Glomerular endothelial cell (primary cell): ENCODE measurements around the gene ATN1. TPM values are rescaled to one million over a fixed set of nuclear protein-coding genes. Genes with fewer than 3 reads are reported as not detected.

ENCODE experiments used
- DNase-seq: peaks from one replicate; pipeline ENCODE4 v3.0.0-alpha.2; 2011; ENCODE audit warnings: low read depth, low spot score; ENCODE audit errors: extremely low read depth
- total RNA-seq: library from RNA; depleted of rRNA; stranded (reverse); fragments of >200 nt; gene quantifications from 2 replicates; pipeline ENCODE4 v1.2.3, GENCODE V29; 2015

Gene ATN1
- total RNA-seq, 1 donor from 2014 or later: 64.6 TPM

DNA sequence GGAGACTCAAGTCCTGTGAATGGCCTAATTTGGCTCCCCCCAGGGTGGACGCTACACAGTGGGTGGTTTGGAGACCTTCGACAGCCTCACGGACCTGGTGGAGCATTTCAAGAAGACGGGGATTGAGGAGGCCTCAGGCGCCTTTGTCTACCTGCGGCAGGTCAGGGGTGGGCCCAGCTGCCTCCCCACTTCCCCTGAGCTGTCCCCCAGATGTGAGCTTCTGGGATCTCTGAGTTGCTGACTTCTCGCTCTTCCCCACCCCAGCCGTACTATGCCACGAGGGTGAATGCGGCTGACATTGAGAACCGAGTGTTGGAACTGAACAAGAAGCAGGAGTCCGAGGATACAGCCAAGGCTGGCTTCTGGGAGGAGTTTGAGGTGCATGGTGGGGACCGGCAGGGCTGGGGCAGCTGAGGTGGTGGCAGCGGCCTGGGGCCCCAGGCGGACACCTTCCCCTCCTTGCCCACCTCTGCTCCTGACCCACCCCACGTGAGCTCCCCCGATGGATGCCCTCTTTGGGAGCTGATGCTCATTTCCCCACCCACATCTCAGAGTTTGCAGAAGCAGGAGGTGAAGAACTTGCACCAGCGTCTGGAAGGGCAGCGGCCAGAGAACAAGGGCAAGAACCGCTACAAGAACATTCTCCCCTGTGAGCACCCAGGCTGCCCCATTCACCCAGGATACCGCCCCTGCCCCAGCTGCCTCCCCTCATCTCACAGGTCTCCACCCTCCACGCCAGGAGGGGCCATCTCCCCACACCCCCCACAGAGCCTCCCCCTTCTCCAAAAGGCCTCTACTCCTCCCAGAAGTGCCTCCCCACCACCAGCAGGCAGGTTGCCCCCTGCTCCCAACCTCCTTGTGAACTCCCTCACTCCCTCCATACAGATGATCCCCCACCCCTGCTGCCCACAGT is 27.6 kb downstream of the ATN1 start:
- DNase-seq: no peak

DNA sequence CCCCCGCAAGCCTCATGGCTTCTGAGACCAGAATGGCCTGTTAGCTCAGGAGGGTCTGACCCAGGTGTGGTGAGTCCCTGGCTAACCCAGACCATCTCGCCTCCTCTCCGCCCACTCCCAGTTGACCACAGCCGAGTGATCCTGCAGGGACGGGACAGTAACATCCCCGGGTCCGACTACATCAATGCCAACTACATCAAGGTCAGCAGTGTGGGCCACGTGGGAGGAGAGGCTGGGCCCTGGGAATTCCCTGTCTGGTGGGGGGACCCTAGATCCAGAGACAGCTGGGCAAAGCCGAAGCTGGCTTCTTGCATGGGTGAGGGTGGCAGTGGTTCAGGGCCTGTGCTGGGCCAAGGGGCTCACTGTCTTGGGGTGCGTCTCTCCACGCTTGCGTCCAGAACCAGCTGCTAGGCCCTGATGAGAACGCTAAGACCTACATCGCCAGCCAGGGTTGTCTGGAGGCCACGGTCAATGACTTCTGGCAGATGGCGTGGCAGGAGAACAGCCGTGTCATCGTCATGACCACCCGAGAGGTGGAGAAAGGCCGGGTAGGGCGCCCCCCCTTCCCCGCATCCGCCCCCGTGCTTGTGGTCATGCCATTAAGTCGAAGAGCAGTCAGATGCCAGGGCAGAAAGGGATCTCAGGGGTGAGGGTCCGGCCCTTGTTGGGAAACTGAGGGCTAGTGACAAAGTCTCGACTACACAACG is 28.4 kb downstream of the ATN1 start:
- DNase-seq: no peak

- DNase-seq: no peak
Measured at GRCh38 chr12:6957151-6957701, 29.5 kb downstream of the ATN1 start.

GRCh38 chr12:6957741-6958608 is 30.2 kb downstream of the ATN1 start:
- no peak for DNase-seq

GRCh38 chr12:6958609-6959057 is 30.9 kb downstream of the ATN1 start:
- no peak for DNase-seq

- DNase-seq: no peak
Measured at GRCh38 chr12:6959058-6959804, 31.5 kb downstream of the ATN1 start.

DNA sequence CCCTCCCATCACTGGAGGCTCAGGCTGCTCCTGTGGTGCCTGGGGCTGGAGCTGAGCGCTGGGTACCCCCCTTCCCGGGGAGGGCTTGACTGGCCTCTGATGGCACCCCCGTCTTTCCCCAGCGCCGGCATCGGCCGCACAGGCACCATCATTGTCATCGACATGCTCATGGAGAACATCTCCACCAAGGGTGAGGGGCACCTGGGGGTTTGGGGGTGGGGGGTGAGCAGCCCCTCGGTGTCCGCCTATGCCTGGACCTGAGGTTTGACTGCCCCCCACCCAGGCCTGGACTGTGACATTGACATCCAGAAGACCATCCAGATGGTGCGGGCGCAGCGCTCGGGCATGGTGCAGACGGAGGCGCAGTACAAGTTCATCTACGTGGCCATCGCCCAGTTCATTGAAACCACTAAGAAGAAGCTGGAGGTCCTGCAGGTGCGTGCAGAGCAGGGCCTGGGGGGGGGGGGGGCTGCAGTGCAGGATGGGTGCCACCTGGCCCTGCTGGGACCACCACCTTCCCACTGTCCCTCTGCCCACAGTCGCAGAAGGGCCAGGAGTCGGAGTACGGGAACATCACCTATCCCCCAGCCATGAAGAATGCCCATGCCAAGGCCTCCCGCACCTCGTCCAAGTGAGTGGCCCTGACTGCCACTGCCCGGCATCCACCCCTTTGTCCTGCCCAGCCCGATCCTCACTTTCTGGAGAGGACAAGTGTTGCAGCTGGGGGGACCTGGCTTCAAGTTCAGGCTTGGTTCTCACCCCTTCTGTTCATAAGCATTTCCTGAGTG is 32.2 kb downstream of the ATN1 start:
- no peak for DNase-seq

GRCh38 chr12:6960593-6961277 is 33.0 kb downstream of the ATN1 start:
- no peak for DNase-seq

DNA sequence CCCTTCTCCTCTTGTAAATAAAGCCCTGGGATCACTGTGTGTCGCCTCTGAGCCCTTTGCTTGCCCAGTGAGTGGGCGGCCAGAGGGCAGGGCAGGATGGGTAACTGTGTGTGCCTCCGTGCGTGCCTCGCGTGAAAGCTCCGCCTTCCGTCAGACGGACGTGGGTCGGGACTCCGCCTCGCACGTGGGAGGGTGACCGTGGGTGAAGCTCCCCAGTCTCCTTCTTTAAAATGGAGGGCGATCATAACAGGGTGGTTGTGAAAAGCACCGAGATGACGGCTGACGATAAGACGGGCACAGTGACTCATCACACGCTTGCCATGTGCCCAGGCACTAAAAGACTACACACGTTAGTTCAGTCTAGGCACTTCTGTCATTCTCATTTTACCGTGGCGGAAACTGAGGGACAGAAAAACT is 33.5 kb downstream of the ATN1 start:
- DNase-seq: no peak

DNA sequence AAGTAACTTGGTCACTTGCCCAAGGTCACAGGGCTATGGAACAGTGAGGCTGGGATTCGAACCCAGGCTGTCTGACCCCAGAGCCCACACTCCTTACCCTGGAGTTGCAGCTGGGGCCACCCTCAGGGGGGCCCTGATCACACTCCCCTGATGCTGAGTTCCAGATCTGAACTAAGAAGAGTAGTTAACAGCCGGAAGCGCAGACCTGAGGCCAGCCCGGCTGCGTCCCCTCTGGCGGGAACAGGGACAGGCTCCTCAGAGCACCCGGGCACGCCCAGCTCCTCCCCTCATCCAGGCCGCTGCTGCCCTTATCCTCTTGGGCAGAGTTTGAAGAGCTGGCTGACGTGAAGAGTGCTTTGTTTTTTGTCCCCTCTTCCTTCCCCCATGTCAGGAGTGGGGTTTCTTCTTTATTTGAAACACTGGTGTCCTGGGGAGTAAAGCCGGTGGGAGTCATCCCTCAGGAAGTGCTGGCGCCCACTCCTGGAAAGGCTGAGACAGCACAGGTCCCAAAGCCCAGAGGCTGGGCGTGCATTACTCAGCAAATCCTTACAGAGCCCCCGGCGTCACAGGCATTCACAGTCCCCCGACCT is 34.0 kb downstream of the ATN1 start:
- no peak for DNase-seq

GRCh38 chr12:6962285-6963015 is 34.7 kb downstream of the ATN1 start:
- no peak for DNase-seq

- DNase-seq: no peak
Measured at GRCh38 chr12:6963016-6963731, 35.4 kb downstream of the ATN1 start.

DNA sequence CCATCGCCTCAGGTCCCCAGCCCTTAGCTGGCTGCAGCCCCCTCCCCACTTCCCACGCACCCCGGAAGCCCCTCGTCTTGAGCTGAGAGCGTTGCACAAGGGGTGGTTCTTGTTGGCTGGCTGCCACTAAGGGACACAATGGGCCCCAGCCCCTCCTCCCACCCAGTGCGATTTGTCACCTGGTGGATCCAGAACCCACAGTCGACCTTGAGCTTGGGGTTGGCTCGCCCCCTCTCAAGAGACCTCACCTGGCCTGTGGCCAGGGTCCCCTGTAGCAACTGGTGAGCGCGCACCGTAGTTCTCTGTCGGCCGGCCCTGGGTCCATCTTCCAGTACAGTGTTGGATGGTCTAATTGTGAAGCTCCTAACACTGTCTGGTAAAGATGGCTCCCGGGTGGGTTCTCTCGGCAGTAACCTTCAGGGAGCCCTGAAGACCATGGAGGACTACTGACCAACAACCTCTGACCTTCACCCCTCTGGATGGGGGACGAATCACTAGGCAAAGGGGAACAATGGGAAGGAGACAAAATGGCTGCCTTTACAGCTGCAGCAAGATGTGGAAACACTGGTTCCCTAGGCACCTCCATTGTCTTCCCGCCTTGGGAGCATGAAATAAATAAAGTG is 36.1 kb downstream of the ATN1 start:
- no peak for DNase-seq

DNA sequence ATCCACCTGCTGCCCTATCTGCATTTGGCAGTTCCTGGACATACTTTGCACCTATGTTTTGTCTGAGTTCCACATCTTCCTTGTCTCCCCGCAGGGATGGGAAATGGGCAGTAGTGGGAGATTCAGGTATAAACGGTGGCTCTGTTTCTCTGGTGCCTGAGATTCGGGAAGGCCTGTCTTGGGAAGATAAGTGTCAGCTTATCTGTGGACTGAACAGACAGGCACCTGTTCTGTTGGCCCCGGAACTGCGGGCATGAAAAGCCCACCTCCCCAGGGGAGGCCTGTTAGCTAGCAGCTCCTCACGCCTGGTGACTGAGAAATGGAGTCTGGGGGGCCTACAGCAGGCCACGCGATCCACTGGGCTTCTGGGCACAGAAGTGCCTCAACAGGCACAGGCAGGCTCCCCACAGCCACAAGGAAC is 36.9 kb downstream of the ATN1 start:
- DNase-seq: no peak

DNA sequence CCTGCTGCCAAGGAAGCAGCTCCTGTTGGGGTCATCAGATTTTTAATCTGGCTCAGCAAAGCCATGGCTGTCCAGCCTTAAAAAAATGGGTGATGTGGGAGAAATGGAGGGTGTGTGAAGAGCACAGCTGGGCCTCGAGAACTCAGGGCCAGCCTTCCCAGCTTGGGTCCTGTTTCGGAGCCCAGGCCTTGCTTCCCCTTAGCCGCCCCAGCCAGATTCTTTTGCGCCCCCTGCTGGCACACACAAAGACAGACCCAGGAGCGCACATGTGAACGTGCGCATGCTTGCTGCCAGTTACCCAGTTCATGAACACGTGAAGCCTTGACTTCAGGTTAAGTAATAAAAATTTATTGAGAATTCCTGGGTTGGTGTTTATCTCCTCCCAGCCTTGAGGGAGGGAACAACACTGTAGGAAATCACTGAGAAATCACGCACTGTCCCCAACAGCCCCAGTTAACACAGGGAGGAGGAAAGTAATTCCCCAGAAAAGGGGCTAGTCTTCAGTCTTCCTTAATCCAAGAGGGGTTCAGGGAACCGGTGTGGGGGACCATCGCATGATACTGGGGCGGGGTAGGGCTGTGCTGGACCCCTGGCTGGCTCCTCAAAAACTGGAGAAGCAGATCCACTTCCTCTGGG is 37.4 kb downstream of the ATN1 start:
- DNase-seq: peak; percentile 39

DNA sequence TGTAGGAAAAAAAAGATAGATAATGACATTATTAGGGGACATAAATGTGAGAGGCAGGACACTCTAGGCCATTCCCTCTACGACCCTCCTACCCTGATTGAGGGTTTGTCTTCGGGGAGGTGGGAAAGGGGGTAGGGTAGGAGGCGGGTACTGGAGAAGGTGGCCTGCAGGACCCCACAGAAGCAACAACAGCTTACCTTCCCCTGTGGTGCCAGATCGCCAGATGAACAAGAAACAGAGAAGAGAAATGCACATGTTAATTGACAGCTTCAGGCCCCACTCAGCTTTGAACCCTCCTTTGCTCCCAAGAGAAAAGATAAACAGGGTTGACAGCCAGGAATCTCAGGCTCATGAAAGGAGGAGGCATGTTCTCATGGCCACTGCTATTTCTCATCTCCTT is 38.0 kb downstream of the ATN1 start:
- no peak for DNase-seq
